Occipital lobe (tissue), 2 donors: ENCODE results near the gene FAM210A. TPM values are rescaled to one million over a fixed set of nuclear protein-coding genes. Genes with fewer than 3 reads are reported as not detected.

ENCODE experiments used
- DNase-seq: peaks from one replicate; lab custom pipeline; 2025; lab: John Stamatoyannopoulos, UW
- total RNA-seq: library from RNA; depleted of rRNA; stranded (reverse); fragments of >200 nt; gene quantifications from one replicate; pipeline ENCODE4 v1.2.3, GENCODE V29; 2014

FAM210A gene
- total RNA-seq, 1 donor from 2014 or later: 31.8 TPM

- no peak for DNase-seq
Observed at GRCh38 chr18:13646633-13647032, 79.7 kb downstream of the FAM210A start.

DNA sequence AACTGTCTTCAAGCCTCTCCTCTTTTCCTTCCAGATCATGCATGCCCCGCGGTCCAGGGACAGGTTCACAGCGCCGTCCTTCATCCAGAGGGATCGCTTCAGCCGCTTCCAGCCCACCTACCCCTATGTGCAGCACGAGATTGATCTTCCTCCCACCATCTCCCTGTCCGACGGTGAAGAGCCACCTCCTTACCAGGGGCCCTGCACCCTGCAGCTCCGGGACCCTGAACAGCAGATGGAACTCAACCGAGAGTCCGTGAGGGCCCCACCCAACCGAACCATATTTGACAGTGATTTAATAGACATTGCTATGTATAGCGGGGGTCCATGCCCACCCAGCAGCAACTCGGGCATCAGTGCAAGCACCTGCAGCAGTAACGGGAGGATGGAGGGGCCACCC lies 81.3 kb downstream of the FAM210A start:
- no peak for DNase-seq

GRCh38 chr18:13643261-13643751 lies 83.1 kb downstream of the FAM210A start:
- no peak for DNase-seq

DNA sequence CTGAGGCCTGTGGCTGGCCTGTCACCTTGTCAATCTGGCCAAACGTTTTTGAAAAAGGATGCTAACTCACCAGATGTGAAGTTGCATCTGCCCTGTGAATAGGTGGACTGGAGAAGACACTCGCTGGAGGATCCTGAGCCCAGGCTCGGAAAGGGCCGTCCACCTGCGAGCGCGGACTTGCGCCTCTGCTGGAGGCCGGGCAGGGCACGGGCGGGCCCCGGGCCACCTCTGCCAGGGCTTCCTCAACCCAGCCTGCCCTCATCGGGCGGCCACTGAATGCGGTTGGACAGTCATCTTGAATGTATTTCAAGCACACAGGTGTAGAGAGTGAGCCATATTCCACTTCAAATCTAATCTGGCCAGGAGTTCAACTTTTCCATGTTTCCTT lies 83.9 kb downstream of the FAM210A start:
- DNase-seq: no peak

DNA sequence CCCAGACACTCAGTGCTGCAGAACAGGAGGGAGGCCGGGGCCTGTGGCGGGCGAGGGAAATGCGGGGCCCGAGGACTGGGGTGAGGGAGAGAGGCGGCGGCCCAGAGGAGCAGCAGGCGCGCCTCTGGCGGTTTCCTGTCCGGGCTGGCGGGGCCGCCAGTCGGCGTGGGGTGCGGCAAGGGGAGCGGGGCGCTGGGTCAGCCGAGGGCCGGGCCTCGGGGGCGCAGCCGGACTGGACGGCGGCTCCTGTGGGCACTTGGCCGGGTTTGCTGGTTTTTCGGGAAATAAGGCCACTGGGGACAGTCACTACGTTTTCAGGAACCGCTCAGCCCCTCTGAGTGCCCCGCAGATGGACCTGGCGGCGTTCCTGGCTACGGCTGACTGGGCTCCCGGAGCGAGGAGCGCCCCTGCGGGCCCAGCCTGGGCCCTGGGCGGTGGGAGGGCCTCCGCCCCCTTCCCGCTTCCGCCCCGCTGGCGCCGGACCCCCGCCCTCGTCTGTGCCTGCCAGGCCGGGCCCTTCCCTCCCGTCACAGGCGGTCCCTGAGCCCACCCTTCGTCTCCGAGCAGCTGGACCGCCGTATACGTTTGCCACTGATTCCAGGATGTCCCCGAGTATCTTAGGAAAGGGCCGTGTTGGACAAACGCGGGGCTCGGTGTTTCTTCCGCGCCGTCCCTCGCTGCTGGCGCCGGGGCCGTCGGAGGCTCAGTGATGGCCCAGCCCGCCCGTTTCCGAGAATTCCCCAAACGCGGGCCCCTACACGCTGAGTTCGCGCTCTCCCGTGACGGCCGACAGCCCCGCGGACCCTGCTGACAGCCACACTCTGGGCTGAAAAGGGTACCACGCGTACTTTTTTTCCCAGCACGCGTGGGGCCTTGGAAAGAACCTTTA lies 84.6 kb downstream of the FAM210A start:
- DNase-seq: no peak

DNA sequence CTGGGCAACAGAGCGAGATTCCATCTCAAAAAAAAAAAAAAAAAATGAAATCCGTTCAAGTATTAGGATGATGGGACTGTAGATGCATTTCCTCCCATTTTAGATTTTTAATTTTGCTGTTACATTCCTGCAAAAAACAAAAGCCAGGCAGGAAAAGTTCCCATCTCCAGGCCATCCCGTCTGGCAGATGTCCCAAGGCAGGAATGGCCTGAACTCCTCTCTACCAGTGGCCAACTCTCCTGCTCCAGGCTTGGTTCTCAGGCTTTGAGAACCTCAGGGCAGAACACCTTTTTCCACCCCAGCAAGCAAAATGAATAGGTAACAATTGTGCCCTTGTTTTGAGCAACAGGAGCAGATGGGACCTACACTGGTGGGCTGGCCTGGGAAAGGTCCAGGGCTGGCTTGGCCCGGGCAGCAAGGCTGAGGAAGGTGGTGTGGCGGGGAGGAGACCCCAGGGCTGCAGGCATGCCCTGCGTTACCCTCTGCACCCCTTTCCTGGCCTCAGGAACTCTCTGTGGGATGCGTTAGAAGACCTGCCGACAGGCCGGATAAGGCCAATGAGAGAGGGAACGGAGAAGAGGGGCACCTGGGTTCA lies 86.0 kb downstream of the FAM210A start:
- DNase-seq: no peak

DNA sequence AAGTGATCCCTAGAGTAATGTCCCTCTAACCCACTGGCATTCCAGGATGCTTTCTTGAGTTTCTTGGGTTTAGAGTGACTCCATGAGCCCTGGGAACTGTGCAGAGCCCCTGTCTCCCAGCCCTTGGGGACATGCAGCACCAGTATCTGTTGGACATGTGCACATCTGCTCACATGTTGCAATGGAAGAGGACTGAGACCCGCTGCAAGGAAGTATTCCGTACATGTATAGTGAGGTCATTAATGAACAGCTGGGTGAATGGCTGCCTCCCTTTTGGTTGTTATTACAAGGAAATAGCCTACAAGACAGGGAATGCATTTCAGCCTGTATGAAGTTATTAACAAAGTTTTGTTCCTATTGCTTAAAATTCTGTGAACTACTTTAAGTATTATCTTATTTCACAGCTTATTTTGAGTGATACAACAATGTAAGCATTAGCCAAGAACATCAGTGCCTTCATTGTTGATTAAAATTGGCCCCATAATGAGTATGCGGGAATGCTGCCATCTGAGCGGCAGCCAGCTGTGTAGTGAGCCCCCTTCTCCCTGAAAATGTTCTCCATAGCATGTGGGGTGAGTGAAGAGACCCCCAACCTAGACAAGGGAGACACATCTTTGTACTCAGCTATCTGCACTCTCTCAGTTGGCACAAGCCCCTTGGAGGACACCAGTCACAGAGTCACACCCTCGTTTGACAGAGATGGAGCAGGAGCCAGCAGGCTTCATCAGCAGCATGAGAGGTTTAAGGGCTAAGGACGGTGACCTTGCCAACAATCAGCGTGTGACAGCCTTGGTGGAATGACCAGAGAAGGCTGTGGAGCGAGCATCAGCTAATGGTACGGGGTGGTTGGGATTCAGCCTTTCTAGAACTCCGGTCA lies 87.4 kb downstream of the FAM210A start:
- DNase-seq: no peak

GRCh38 chr18:13635046-13635445 lies 91.3 kb downstream of the FAM210A start:
- no peak for DNase-seq

DNA sequence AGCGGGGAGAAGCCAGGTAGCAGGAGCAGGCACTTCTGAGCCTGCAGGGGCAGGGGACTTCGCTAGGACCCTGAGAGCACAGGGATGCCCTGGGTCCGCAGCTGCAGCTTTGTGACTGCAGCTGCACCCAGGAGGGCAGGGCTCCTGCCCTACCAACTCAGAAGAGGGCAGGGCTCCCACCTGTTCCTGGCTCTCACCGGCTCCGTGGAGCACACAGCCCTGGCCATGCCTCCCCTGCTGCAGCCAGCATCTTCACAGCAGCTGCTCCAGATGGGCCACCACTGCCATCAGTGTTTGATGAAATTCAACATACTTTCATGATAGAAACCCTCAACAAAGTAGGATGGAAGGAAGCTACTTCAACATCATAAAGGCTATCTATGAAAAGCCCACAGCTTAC lies 92.7 kb downstream of the FAM210A start:
- no peak for DNase-seq

GRCh38 chr18:13630716-13631268 lies 95.6 kb downstream of the FAM210A start:
- DNase-seq: no peak

- peak; percentile 52 for DNase-seq
Observed at GRCh38 chr18:13629841-13630715, 96.3 kb downstream of the FAM210A start.

GRCh38 chr18:13628211-13628610 lies 98.1 kb downstream of the FAM210A start:
- no peak for DNase-seq

DNA sequence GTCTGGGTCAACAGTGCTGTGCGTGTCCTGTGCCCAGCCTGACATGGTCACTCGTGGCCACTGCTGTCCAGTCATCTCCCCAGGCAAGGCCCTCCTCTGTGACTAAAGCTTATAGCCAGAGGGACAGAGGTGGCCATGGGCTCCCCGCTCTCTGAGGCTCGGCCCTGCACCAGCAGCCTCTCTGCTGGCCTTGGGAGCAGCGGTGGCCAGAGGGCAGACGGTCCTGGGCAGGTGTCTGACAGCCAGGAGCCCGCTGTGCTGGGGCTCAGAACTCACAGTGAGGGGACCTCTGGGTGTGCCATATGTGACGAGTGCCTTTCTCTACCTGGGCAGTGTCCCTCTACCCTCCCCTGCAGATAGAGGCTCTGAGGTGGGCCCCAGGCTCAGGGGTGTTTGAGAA lies 98.7 kb downstream of the FAM210A start:
- DNase-seq: no peak

DNA sequence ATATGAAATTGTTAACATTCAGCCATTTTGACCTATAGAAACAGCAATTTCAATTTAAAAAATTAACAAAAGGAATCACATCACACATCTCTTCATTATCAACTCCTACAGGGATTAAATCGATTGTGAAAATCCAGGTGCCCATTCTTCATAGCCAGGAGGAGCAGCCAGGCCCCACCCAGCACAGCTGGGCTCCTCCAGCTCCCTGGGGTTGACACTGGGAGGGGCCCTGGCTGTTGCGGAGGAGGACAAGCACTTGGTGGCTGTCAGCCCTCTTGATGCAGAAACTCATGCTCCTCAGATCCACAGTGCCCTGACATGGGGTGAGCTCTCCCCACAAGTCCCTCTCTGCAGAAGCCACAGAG lies 99.8 kb downstream of the FAM210A start:
- DNase-seq: no peak

GRCh38 chr18:13625843-13626543 lies 100.4 kb downstream of the FAM210A start:
- DNase-seq: no peak

DNA sequence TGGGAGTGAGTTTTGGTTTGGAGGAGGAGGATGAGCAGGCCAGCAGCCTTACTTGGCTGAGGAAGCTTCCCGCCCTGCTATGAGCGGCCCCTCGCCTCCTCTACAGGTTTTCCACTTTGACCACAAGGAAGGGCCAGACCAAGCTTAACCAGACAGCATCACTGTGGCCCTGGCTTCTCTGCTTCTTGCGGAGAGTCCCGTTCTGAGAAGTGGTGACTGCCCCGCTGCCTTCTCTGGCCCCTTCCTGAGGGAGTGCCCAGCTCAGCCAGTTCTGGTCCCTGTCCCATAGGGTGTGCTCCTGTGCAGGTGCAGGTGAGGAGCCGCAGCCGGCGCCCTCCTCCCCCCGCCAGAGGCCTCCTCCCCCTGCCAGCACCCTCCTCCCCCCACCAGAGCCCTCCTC lies 101.0 kb downstream of the FAM210A start:
- no peak for DNase-seq

GRCh38 chr18:13624563-13625237 lies 101.7 kb downstream of the FAM210A start:
- DNase-seq: no peak

GRCh38 chr18:13623871-13624270 lies 102.5 kb downstream of the FAM210A start:
- DNase-seq: no peak

- DNase-seq: no peak
Observed at GRCh38 chr18:13623348-13623747, 103.0 kb downstream of the FAM210A start.
